Measurements from ENCODE around the gene SCAF11. TPM values are rescaled to one million over a fixed set of nuclear protein-coding genes. Genes with fewer than 3 reads are reported as not detected.

Gene SCAF11
- total RNA-seq, 1 donor from 2014 or later: 95.3 TPM

- no peak for DNase-seq (ENCODE audit: low read depth)
Measured at GRCh38 chr12:45918818-45919217, 71.6 kb downstream of the SCAF11 start.

GRCh38 chr12:45915405-45915804 lies 75.0 kb downstream of the SCAF11 start:
- DNase-seq (ENCODE audit: low read depth): no peak

- peak; percentile 58 for DNase-seq (ENCODE audit: low read depth)
Measured at GRCh38 chr12:45914090-45914489, 76.3 kb downstream of the SCAF11 start.

- no peak for DNase-seq (ENCODE audit: low read depth)
Measured at GRCh38 chr12:45913631-45914030, 76.7 kb downstream of the SCAF11 start.

GRCh38 chr12:45912774-45913173 lies 77.6 kb downstream of the SCAF11 start:
- no peak for DNase-seq (ENCODE audit: low read depth)

- DNase-seq (ENCODE audit: low read depth): peak; percentile 4
Measured at GRCh38 chr12:45909041-45909713, 81.2 kb downstream of the SCAF11 start.

- DNase-seq (ENCODE audit: low read depth): no peak
Measured at GRCh38 chr12:45907955-45908354, 82.4 kb downstream of the SCAF11 start.

- no peak for DNase-seq (ENCODE audit: low read depth)
Measured at GRCh38 chr12:45898094-45898493, 92.3 kb downstream of the SCAF11 start.

- DNase-seq (ENCODE audit: low read depth): no peak
Measured at GRCh38 chr12:45895961-45896360, 94.4 kb downstream of the SCAF11 start.

- peak; percentile 4 for DNase-seq (ENCODE audit: low read depth)
Measured at GRCh38 chr12:45893240-45893639, 97.1 kb downstream of the SCAF11 start.

- no peak for DNase-seq (ENCODE audit: low read depth)
Measured at GRCh38 chr12:45890276-45890675, 100.1 kb downstream of the SCAF11 start.

GRCh38 chr12:45887544-45887943 lies 102.8 kb downstream of the SCAF11 start:
- no peak for DNase-seq (ENCODE audit: low read depth)

- no peak for DNase-seq (ENCODE audit: low read depth)
Measured at GRCh38 chr12:45886685-45887084, 103.7 kb downstream of the SCAF11 start.

- no peak for DNase-seq (ENCODE audit: low read depth)
Measured at GRCh38 chr12:45883187-45883586, 107.2 kb downstream of the SCAF11 start.

- DNase-seq (ENCODE audit: low read depth): no peak
Measured at GRCh38 chr12:45880533-45880932, 109.8 kb downstream of the SCAF11 start.

- no peak for DNase-seq (ENCODE audit: low read depth)
Measured at GRCh38 chr12:45879363-45879895, 110.9 kb downstream of the SCAF11 start.

GRCh38 chr12:45878630-45879255 lies 111.6 kb downstream of the SCAF11 start:
- no peak for DNase-seq (ENCODE audit: low read depth)

GRCh38 chr12:45877069-45877468 lies 113.3 kb downstream of the SCAF11 start:
- DNase-seq (ENCODE audit: low read depth): no peak

GRCh38 chr12:45872446-45872845 lies 117.9 kb downstream of the SCAF11 start:
- no peak for DNase-seq (ENCODE audit: low read depth)

Measured in renal cortical epithelial cell (primary cell).